ENCODE results near the gene AXIN1.

- TF ChIP-seq, protein P1, sequence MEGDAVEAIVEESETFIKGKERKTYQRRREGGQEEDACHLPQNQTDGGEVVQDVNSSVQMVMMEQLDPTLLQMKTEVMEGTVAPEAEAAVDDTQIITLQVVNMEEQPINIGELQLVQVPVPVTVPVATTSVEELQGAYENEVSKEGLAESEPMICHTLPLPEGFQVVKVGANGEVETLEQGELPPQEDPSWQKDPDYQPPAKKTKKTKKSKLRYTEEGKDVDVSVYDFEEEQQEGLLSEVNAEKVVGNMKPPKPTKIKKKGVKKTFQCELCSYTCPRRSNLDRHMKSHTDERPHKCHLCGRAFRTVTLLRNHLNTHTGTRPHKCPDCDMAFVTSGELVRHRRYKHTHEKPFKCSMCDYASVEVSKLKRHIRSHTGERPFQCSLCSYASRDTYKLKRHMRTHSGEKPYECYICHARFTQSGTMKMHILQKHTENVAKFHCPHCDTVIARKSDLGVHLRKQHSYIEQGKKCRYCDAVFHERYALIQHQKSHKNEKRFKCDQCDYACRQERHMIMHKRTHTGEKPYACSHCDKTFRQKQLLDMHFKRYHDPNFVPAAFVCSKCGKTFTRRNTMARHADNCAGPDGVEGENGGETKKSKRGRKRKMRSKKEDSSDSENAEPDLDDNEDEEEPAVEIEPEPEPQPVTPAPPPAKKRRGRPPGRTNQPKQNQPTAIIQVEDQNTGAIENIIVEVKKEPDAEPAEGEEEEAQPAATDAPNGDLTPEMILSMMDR (IDR thresholded peaks at IDR 0.05), result no peak
- no peak for TF ChIP-seq EZH2 (IDR thresholded peaks at IDR 0.05)
These were observed 23.6 kb upstream of the AXIN1 start for GRCh38 chr16:375927-376816.

All from neural progenitor cell (in vitro differentiated cells).